MCF 10A (cell line): ENCODE measurements around the gene NAA50. TPM values are rescaled to one million over a fixed set of nuclear protein-coding genes. Genes with fewer than 3 reads are reported as not detected.

Experiments used
- BruUV-seq: library from RNA; stranded (reverse); fragments of 400-500 nt; replicated peaks from 2 replicates; lab custom pipeline; 2021; lab: Mats Ljungman, UMichigan
- CTCF ChIA-PET: fragments of 300-600 bp; sonication (Branson Sonifier 250); formaldehyde crosslinking; extraction: SDS; loops from one replicate; lab custom pipeline; 2021; ENCODE audit warnings: antibody characterized with exemption, inconsistent platforms; lab: Yijun Ruan, JAX
- POLR2A ChIA-PET: fragments of 300-600, 350-650 bp; sonication (Branson Sonifier 250); formaldehyde crosslinking; extraction: SDS; loops from one replicate; lab custom pipeline; 2020; ENCODE audit warnings: antibody characterized with exemption, inconsistent platforms; lab: Yijun Ruan, JAX
- DNase-seq: peaks from one replicate; pipeline ENCODE4 v3.0.0-alpha.2; 2018; ENCODE audit not compliant: unreplicated experiment
- H3K27ac Mint-ChIP-seq: one replicate; pipeline ENCODE4 v1.8.0; 2022; ENCODE audit warnings: mild to moderate bottlenecking, low read depth, mixed read lengths; ENCODE audit not compliant: unreplicated experiment
- H3K27me3 Mint-ChIP-seq: one replicate; pipeline ENCODE4 v1.8.0; 2022; ENCODE audit warnings: mixed read lengths; ENCODE audit not compliant: insufficient read depth, unreplicated experiment
- H3K36me3 Mint-ChIP-seq: one replicate; pipeline ENCODE4 v1.8.0; 2022; ENCODE audit warnings: mild to moderate bottlenecking, moderate library complexity, mixed read lengths; ENCODE audit not compliant: insufficient read depth, unreplicated experiment
- H3K4me1 Mint-ChIP-seq: one replicate; pipeline ENCODE4 v1.8.0; 2022; ENCODE audit warnings: mixed read lengths; ENCODE audit not compliant: insufficient read depth, unreplicated experiment
- H3K4me3 Mint-ChIP-seq: one replicate; pipeline ENCODE4 v1.8.0; 2022; ENCODE audit warnings: mild to moderate bottlenecking, moderate library complexity, mixed read lengths; ENCODE audit not compliant: unreplicated experiment
- H3K9me3 Mint-ChIP-seq: one replicate; pipeline ENCODE4 v1.8.0; 2022; ENCODE audit warnings: mixed read lengths; ENCODE audit not compliant: unreplicated experiment
- intact Hi-C: fragments of 100-400 bp; cut with micrococcal nuclease; formaldehyde crosslinking; loops from 2 replicates; pipeline ENCODE4 v1.14.1; 2022
- total RNA-seq: library from RNA; stranded (reverse); gene quantifications from 2 replicates; pipeline ENCODE4 v1.2.3, GENCODE V29; 2022
- TF ChIP-seq, protein P1 (sequence below): fragments of 200-600 bp; IDR thresholded peaks from one replicate; pipeline ENCODE4 v1.8.0; 2022; ENCODE audit warnings: antibody characterized with exemption, mild to moderate bottlenecking; ENCODE audit not compliant: unreplicated experiment

NAA50 gene
- total RNA-seq, 1 experiment from 2014 or later, result 238 TPM

DNA sequence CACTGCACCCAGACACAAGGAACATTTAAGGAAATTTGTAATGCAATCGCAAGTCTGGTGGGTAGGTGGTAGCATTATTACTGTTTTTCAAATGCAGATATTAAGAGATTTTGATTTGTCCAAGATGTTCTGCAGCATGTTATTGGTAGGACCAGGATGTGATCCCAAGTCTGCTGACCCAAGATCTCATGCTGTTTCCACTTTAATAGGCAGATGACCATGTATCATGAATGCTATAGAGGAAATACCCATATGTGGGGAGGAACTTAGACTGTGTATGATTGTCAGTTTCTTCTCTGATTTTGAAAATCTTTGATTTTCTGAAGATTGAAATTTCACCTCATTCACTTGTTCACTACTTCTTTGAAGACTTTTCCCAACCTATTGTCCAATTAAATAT, 29.5 kb upstream of the NAA50 start:
- no peaks in the 10 kb centered on the region for H3K27me3 Mint-ChIP-seq
- ChIA-PET POLR2A (no interaction called here), CTCF (no interaction called here)
- no peak overlapping the region for H3K4me3 Mint-ChIP-seq
- no peaks in the 10 kb centered on the region for H3K4me1 Mint-ChIP-seq
- no peak overlapping the region for H3K27ac Mint-ChIP-seq
- intact Hi-C loops, result no loop called here
- H3K9me3 Mint-ChIP-seq, result no peaks in the 10 kb centered on the region
- TF ChIP-seq, protein P1, sequence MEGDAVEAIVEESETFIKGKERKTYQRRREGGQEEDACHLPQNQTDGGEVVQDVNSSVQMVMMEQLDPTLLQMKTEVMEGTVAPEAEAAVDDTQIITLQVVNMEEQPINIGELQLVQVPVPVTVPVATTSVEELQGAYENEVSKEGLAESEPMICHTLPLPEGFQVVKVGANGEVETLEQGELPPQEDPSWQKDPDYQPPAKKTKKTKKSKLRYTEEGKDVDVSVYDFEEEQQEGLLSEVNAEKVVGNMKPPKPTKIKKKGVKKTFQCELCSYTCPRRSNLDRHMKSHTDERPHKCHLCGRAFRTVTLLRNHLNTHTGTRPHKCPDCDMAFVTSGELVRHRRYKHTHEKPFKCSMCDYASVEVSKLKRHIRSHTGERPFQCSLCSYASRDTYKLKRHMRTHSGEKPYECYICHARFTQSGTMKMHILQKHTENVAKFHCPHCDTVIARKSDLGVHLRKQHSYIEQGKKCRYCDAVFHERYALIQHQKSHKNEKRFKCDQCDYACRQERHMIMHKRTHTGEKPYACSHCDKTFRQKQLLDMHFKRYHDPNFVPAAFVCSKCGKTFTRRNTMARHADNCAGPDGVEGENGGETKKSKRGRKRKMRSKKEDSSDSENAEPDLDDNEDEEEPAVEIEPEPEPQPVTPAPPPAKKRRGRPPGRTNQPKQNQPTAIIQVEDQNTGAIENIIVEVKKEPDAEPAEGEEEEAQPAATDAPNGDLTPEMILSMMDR, result no peak
- DNase-seq, result no peak
- peaks cover 19% of the 10 kb centered on the region for H3K36me3 Mint-ChIP-seq
- no TSS peak for BruUV-seq

DNA sequence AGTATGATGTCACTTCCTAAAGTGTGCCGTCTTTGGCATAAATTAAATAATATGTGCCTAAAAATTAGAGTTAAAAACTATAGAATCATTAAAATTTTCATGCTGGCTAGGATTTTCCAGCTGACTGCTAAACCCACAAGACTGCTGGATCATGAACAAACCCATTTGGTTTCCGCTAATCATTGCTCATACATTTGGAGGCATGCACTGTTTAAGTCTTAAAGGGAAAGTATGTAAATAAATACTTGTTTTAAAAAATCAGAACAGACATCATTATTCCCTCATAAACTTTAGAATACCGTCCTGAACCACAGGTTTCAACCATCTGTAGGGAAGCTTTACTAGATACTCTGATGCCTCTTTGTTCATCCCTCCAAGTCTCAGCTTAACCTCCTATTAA, 27.3 kb upstream of the NAA50 start:
- Mint-ChIP-seq H3K4me3 (no peak overlapping the region), H3K9me3 (no peaks in the 10 kb centered on the region), H3K27me3 (no peaks in the 10 kb centered on the region), H3K4me1 (no peaks in the 10 kb centered on the region), H3K36me3 (peaks cover 11% of the 10 kb centered on the region), H3K27ac (no peak overlapping the region)
- CTCF ChIA-PET, result interaction anchor here (0.6 to 0.7 kb wide), 2 partner anchors 9 to 25 kb away, joined by 3 to 4 read pairs; no protein-coding TSS in a partner anchor
- POLR2A ChIA-PET, result interaction anchor here (1.7 kb wide), 1 partner anchor 25 kb away, joined by 7 read pairs; no protein-coding TSS in a partner anchor
- TF ChIP-seq, protein P1, result no peak
- BruUV-seq, result no TSS peak
- intact Hi-C loops, result no loop called here
- DNase-seq, result no peak

GRCh38 chr3:113771993-113772392, 25.9 kb upstream of the NAA50 start:
- CTCF ChIA-PET, result no interaction called here
- BruUV-seq, result no TSS peak
- TF ChIP-seq, protein P1, result no peak
- Mint-ChIP-seq H3K4me1 (no peaks in the 10 kb centered on the region), H3K9me3 (no peaks in the 10 kb centered on the region), H3K27me3 (no peaks in the 10 kb centered on the region), H3K4me3 (no peak overlapping the region), H3K36me3 (peaks cover 7% of the 10 kb centered on the region), H3K27ac (no peak overlapping the region)
- intact Hi-C loops, result no loop called here
- no peak for DNase-seq
- POLR2A ChIA-PET, result interaction anchor here (0.6 kb wide), 1 partner anchor 124 kb away, joined by 4 read pairs; no protein-coding TSS in a partner anchor

DNA sequence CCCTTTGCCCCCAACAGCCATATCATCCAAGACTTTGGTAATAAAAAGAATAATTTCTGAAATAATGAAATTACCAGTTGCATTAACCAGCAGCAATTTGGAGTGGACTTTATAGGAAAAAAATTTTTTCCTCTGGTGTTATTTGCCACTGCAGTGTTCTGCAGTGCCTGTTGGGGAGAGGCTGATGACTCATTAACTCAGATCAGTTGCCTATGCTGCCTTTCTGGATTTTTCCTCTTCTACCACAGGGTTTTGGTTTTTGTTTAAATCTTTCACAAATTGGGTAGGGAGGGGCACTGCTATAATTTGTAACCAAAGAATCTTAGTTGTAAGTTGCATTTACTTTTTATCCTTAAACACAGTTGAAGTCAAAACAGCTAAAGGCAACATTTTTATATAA, 23.5 kb upstream of the NAA50 start:
- no peaks in the 10 kb centered on the region for H3K4me1 Mint-ChIP-seq
- no peaks in the 10 kb centered on the region for H3K9me3 Mint-ChIP-seq
- TF ChIP-seq, protein P1, result no peak
- peaks cover 20% of the 10 kb centered on the region for H3K36me3 Mint-ChIP-seq
- H3K27me3 Mint-ChIP-seq, result no peaks in the 10 kb centered on the region
- no TSS peak for BruUV-seq
- ChIA-PET POLR2A (interaction anchor here (2.1 to 2.4 kb wide), 2 partner anchors 18 to 23 kb away, joined by 5 to 12 read pairs; partner anchors contain the start of genes ATP6V1A and NAA50), CTCF (interaction anchor here (1.0 to 1.5 kb wide), 3 partner anchors 12 to 33 kb away, joined by 3 to 5 read pairs (median 4); partner anchors contain the start of gene ATP6V1A)
- no peak overlapping the region for H3K4me3 Mint-ChIP-seq
- intact Hi-C loops, result no loop called here
- no peak overlapping the region for H3K27ac Mint-ChIP-seq
- peak; percentile 36 for DNase-seq
